ENCODE data around the gene CFAP46. TPM values are rescaled to one million over a fixed set of nuclear protein-coding genes. Genes with fewer than 3 reads are reported as not detected.

Gene CFAP46
- total RNA-seq, 1 experiment from 2014 or later = 1.6 TPM

DNA sequence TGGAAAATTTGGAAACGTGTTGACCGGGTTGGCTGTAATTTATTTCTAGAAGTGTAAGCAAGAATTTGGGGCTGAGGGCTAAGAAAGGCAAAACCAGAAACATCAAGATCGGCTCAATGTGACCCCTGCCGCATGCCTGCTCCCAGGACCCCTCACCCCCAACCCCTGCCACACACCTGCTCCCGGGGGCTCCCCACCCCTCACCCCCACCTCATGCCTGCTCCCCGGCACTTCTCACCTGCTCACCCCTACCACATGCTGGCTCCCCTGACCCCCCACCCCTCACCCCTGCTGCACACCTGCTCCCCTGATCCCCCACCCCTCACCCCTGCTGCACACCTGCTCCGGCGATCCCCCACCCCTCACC is 19.0 kb upstream of the CFAP46 start:
- DNase-seq (ENCODE audit: low read depth, low spot score) (no peak), ATAC-seq (no peak)
- Histone ChIP-seq H3K27me3 (ENCODE audit: control insufficient read depth, insufficient read depth, low read length) (0 out of 2 replicates have a peak, but pooled peaks cover 2% of the 10 kb centered on the region), H3K27ac (ENCODE audit: low read length) (no peak overlapping the region), H3K4me3 (ENCODE audit: low read depth in 2 of 2, low read length in 2 of 2) (no peak overlapping the region), H3K9me3 (ENCODE audit: control insufficient read depth, insufficient read depth, low read depth, low read length) (no peaks in the 10 kb centered on the region), H3K36me3 (ENCODE audit: control insufficient read depth, insufficient read depth, low read length) (no peaks in the 10 kb centered on the region), H3K4me1 (ENCODE audit: control insufficient read depth, insufficient read depth, low read length) (peaks cover 10% of the 10 kb centered on the region)
- in situ Hi-C loops (cut with HindIII; ENCODE audit: low pct_unique_long_range_greater_than_20kb, low sequenced_read_pairs) = no loop called here
- no TSS peak for BruUV-seq (replicated peaks)
- intact Hi-C loops (cut with micrococcal nuclease; ENCODE audit: unreplicated experiment) = no loop called here
- CTCF ChIA-PET = no interaction called here
- no peak for TF ChIP-seq REST (IDR thresholded peaks at IDR 0.05; ENCODE audit: insufficient read depth in 1 of 2, low read depth in 2 of 2, low read length in 1 of 2)
- no peak for TF ChIP-seq CTCF (IDR thresholded peaks at IDR 0.05)
- TF ChIP-seq TCF7L2 (IDR thresholded peaks at IDR 0.05; ENCODE audit: low read depth, low read length) = no peak
- TF ChIP-seq POLR2AphosphoS5 (IDR thresholded peaks at IDR 0.05; ENCODE audit: low read depth, low read length) = no peak
- TF ChIP-seq SIN3A (IDR thresholded peaks at IDR 0.05; ENCODE audit: borderline replicate concordance, insufficient read depth, low read depth, low read length) = no peak
- POLR2A ChIA-PET = no interaction called here

DNA sequence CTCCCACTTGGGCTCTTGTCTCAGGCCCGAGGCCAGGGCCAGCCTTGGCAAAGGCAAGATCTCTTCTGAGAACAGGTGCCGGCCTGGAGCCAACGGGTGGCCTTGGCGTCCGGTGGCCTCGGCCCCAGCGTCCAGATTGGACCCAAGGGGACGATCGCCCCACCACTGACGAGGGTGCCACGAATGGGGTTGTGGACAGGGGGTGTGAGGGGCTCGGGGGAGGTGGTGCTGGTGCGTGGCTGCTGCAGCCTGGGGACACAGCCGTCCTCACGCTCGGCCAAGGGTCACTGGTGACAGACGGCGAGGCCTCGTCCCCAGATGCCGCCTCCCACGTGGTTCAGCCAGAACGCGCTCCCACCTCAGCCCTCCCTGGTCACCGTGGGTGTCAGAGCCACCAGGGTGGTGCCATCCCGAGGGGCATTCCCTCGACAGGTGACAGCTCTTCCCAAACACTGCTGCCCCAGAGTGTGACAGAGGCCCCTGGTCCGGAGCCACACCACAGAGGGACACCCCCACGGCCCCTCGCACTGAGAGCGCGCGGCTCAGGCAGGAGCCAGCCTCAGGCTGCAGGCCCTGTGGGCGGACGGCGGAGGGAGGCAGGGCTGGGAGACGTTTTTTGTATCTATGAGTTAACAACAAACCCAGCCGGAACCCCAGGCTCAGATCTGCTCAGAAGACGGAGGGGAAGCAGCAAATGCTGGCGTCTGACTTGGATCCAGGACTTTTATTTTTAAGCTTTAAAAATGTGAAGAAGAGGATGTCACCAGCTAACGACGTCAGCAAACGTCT is 18.5 kb upstream of the CFAP46 start:
- Histone ChIP-seq H3K27me3 (ENCODE audit: control insufficient read depth, insufficient read depth, low read length) (no peaks in the 10 kb centered on the region), H3K4me3 (ENCODE audit: low read depth in 2 of 2, low read length in 2 of 2) (no peak overlapping the region), H3K27ac (ENCODE audit: low read length) (no peak overlapping the region), H3K36me3 (ENCODE audit: control insufficient read depth, insufficient read depth, low read length) (no peaks in the 10 kb centered on the region), H3K4me1 (ENCODE audit: control insufficient read depth, insufficient read depth, low read length) (peaks cover 10% of the 10 kb centered on the region), H3K9me3 (ENCODE audit: control insufficient read depth, insufficient read depth, low read depth, low read length) (no peaks in the 10 kb centered on the region)
- no TSS peak for BruUV-seq (replicated peaks)
- no peak for DNase-seq (ENCODE audit: low read depth, low spot score)
- POLR2A ChIA-PET = no interaction called here
- in situ Hi-C loops (cut with HindIII; ENCODE audit: low pct_unique_long_range_greater_than_20kb, low sequenced_read_pairs) (no loop called here), intact Hi-C loops (cut with micrococcal nuclease; ENCODE audit: unreplicated experiment) (no loop called here)
- no peak for ATAC-seq
- TF ChIP-seq SIN3A (IDR thresholded peaks at IDR 0.05; ENCODE audit: borderline replicate concordance, insufficient read depth, low read depth, low read length) = no peak
- no peak for TF ChIP-seq REST (IDR thresholded peaks at IDR 0.05; ENCODE audit: insufficient read depth in 1 of 2, low read depth in 2 of 2, low read length in 1 of 2)
- TF ChIP-seq POLR2AphosphoS5 (IDR thresholded peaks at IDR 0.05; ENCODE audit: low read depth, low read length) = no peak
- no peak for TF ChIP-seq TCF7L2 (IDR thresholded peaks at IDR 0.05; ENCODE audit: low read depth, low read length)
- TF ChIP-seq CTCF (IDR thresholded peaks at IDR 0.05) = no peak
- CTCF ChIA-PET = no interaction called here

All from Panc1 (cell line).